Measurements from ENCODE around the gene RNF113B.

RNF113B gene

GRCh38 chr13:98176777-98177608 lies at the start of gene RNF113B:
Gene RNF113B, minus strand, starts transcription at chr13:98177269. Its CDS starts 33 bp downstream, at chr13:98177236.
- no peak for TF ChIP-seq CTCF (IDR thresholded peaks at IDR 0.05)
- no peak for TF ChIP-seq ZFX (IDR thresholded peaks at IDR 0.05; ENCODE audit: borderline replicate concordance)
- no peak within 1 kb of the TSS for H3K27ac ChIP-seq

GRCh38 chr13:98226496-98226895 lies 49.4 kb upstream of the RNF113B start:
- no peak overlapping the region for H3K27ac ChIP-seq
- TF ChIP-seq CTCF (IDR thresholded peaks at IDR 0.05) (no peak), ZFX (IDR thresholded peaks at IDR 0.05; ENCODE audit: borderline replicate concordance) (no peak)

GRCh38 chr13:98225036-98225940 lies 48.2 kb upstream of the RNF113B start:
- TF ChIP-seq CTCF (IDR thresholded peaks at IDR 0.05) (no peak), ZFX (IDR thresholded peaks at IDR 0.05; ENCODE audit: borderline replicate concordance) (no peak)
- peak overlapping the region; percentile 56 for H3K27ac ChIP-seq

GRCh38 chr13:98224557-98224956 lies 47.5 kb upstream of the RNF113B start:
- TF ChIP-seq CTCF (IDR thresholded peaks at IDR 0.05) (no peak), ZFX (IDR thresholded peaks at IDR 0.05; ENCODE audit: borderline replicate concordance) (no peak)
- H3K27ac ChIP-seq, result peak overlapping the region; percentile 56; the same call in 1 of the 2 replicates

GRCh38 chr13:98223741-98224140 lies 46.7 kb upstream of the RNF113B start:
- TF ChIP-seq ZFX (IDR thresholded peaks at IDR 0.05; ENCODE audit: borderline replicate concordance) (no peak), CTCF (IDR thresholded peaks at IDR 0.05) (no peak)
- no peak overlapping the region for H3K27ac ChIP-seq

- H3K27ac ChIP-seq, result no peak overlapping the region
These were observed 45.7 kb upstream of the RNF113B start for GRCh38 chr13:98222816-98223215.

More at GRCh38 chr13:98222816-98223215, 45.7 kb upstream of the RNF113B start:
- no peak for TF ChIP-seq ZFX (IDR thresholded peaks at IDR 0.05; ENCODE audit: borderline replicate concordance)
- no peak for TF ChIP-seq CTCF (IDR thresholded peaks at IDR 0.05)
